Keratinocyte (primary cell): ENCODE measurements around the gene TOE1.

Experiments
- CTCF ChIP-seq, 3 experiments: IDR thresholded peaks in 1 of 3; conservative IDR thresholded peaks in 1 of 3; optimal IDR thresholded peaks in 1 of 3; 2 replicates in 2 of 3; 3 replicates in 1 of 3; pipeline versions ENCODE3 to v1.5.1; 2011; ENCODE audit warnings: low read length in 3 of 3, mild to moderate bottlenecking in 3 of 3, moderate library complexity in 2 of 3, control low read depth in 1 of 3, inconsistent platforms in 1 of 3; ENCODE audit not compliant: insufficient read depth in 2 of 3; ENCODE audit errors: extremely low read depth in 1 of 3
- EZH2 ChIP-seq: IDR thresholded peaks from one replicate; pipeline ENCODE4 v1.6.1; 2012; ENCODE audit warnings: inconsistent platforms, mild to moderate bottlenecking, low read length, moderate library complexity

- TF ChIP-seq CTCF (optimal IDR thresholded peaks at IDR 0.05 in 1 of 3, IDR thresholded peaks at IDR 0.05 in 1 of 3, conservative IDR thresholded peaks at IDR 0.05 in 1 of 3; ENCODE audit: extremely low read depth in 1 of 3, insufficient read depth in 2 of 3, low read length in 3 of 3) (peak in 1 of 3 experiments; percentile 28), EZH2 (no peak)
Observed at GRCh38 chr1:45340816-45341466, 971 bp downstream of the TOE1 start.
